ENCODE data around the gene TMEM62.

- no peak for TF ChIP-seq CTCF (IDR thresholded peaks at IDR 0.05; ENCODE audit: poor library complexity, severe bottlenecking)
- TF ChIP-seq EZH2 (IDR thresholded peaks at IDR 0.05; ENCODE audit: borderline replicate concordance, insufficient read depth, low read length, poor library complexity, severe bottlenecking), result no peak
- TF ChIP-seq, protein P1, sequence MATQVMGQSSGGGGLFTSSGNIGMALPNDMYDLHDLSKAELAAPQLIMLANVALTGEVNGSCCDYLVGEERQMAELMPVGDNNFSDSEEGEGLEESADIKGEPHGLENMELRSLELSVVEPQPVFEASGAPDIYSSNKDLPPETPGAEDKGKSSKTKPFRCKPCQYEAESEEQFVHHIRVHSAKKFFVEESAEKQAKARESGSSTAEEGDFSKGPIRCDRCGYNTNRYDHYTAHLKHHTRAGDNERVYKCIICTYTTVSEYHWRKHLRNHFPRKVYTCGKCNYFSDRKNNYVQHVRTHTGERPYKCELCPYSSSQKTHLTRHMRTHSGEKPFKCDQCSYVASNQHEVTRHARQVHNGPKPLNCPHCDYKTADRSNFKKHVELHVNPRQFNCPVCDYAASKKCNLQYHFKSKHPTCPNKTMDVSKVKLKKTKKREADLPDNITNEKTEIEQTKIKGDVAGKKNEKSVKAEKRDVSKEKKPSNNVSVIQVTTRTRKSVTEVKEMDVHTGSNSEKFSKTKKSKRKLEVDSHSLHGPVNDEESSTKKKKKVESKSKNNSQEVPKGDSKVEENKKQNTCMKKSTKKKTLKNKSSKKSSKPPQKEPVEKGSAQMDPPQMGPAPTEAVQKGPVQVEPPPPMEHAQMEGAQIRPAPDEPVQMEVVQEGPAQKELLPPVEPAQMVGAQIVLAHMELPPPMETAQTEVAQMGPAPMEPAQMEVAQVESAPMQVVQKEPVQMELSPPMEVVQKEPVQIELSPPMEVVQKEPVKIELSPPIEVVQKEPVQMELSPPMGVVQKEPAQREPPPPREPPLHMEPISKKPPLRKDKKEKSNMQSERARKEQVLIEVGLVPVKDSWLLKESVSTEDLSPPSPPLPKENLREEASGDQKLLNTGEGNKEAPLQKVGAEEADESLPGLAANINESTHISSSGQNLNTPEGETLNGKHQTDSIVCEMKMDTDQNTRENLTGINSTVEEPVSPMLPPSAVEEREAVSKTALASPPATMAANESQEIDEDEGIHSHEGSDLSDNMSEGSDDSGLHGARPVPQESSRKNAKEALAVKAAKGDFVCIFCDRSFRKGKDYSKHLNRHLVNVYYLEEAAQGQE (IDR thresholded peaks at IDR 0.05; ENCODE audit: borderline replicate concordance), result no peak
- no peak for TF ChIP-seq EP300 (conservative IDR thresholded peaks at IDR 0.05; ENCODE audit: poor library complexity, severe bottlenecking)
Observed at GRCh38 chr15:43210172-43210745, 76.9 kb downstream of the TMEM62 start.
